DND-41 (cell line): ENCODE results near the gene TMUB2.

Experiments
- ATAC-seq: fragments of 200-7000 bp; cut with Tn5 transposase; 3 replicates; pipeline ENCODE4 v1.9.1; 2021; ENCODE audit warnings: low read depth; ENCODE audit not compliant: insufficient read depth
- DNase-seq: peaks from one replicate; pipeline ENCODE4 v3.0.0-alpha.2; 2020
- H2AFZ ChIP-seq: 2 replicates; pipeline ENCODE4 v1.6.0; 2012; ENCODE audit warnings: low read depth, low read length
- H3K27ac ChIP-seq: 2 replicates; pipeline ENCODE4 v1.5.1; 2012; ENCODE audit warnings: low read length, inconsistent platforms
- H3K27me3 ChIP-seq: fragments of 200-600 bp; sonication (generic); 2 replicates; pipeline ENCODE4 v1.6.0; 2012; ENCODE audit warnings: low read length, mild to moderate bottlenecking, inconsistent platforms; ENCODE audit not compliant: insufficient read depth, poor library complexity
- H3K36me3 ChIP-seq: 2 replicates; pipeline ENCODE4 v1.5.1; 2012; ENCODE audit warnings: low read length, inconsistent platforms; ENCODE audit not compliant: insufficient read depth
- H3K4me1 ChIP-seq: 2 replicates; pipeline ENCODE4 v1.5.1; 2012; ENCODE audit warnings: mild to moderate bottlenecking, low read length; ENCODE audit not compliant: insufficient read depth
- H3K4me2 ChIP-seq: 2 replicates; pipeline ENCODE4 v1.6.0; 2012; ENCODE audit warnings: mild to moderate bottlenecking, moderate library complexity, low read length, inconsistent platforms; ENCODE audit not compliant: insufficient read depth
- H3K4me3 ChIP-seq, 2 experiments: fragments of 200-600 bp in 1 of 2; shearing (Covaris generic) in 1 of 2; 2 replicates each; pipeline ENCODE4 v1.5.1; 2012 to 2016; ENCODE audit warnings: inconsistent platforms in 2 of 2, low read length in 2 of 2, mild to moderate bottlenecking in 2 of 2, low read depth in 1 of 2, moderate library complexity in 1 of 2
- H3K79me2 ChIP-seq: 2 replicates; pipeline ENCODE4 v1.6.0; 2012; ENCODE audit warnings: low read length, inconsistent platforms; ENCODE audit not compliant: insufficient read depth
- H3K9ac ChIP-seq: 2 replicates; pipeline ENCODE4 v1.6.0; 2012; ENCODE audit warnings: low read depth, mild to moderate bottlenecking, inconsistent platforms, low read length, moderate library complexity
- H3K9me3 ChIP-seq: 2 replicates; pipeline ENCODE4 v1.5.1; 2012; ENCODE audit warnings: low read length, moderate library complexity, mild to moderate bottlenecking, inconsistent platforms; ENCODE audit not compliant: insufficient read depth, severe bottlenecking
- H4K20me1 ChIP-seq: 2 replicates; pipeline ENCODE4 v1.6.0; 2012; ENCODE audit warnings: low read length; ENCODE audit not compliant: insufficient read depth
- CTCF ChIP-seq: IDR thresholded peaks from 2 replicates; pipeline ENCODE4 v1.5.1; 2012; ENCODE audit warnings: borderline replicate concordance, low read length, moderate library complexity, mild to moderate bottlenecking; ENCODE audit not compliant: poor library complexity, severe bottlenecking; ENCODE audit errors: extremely low read depth
- EZH2 ChIP-seq: IDR thresholded peaks from 3 replicates; pipeline ENCODE4 v1.6.1; 2012; ENCODE audit warnings: borderline replicate concordance, low read depth, mild to moderate bottlenecking, moderate library complexity, low read length, inconsistent platforms; ENCODE audit not compliant: severe bottlenecking

The TMUB2 gene

GRCh38 chr17:44229090-44229489 is 42.3 kb downstream of the TMUB2 start:
- Histone ChIP-seq H2AFZ (no peak overlapping the region), H3K79me2 (no peaks in the 10 kb centered on the region), H3K27ac (no peak overlapping the region), H3K27me3 (no peaks in the 10 kb centered on the region), H3K4me3 (no peak overlapping the region), H3K4me2 (no peak overlapping the region), H3K9ac (no peak overlapping the region), H4K20me1 (no peaks in the 10 kb centered on the region), H3K36me3 (no peaks in the 10 kb centered on the region), H3K4me1 (no peaks in the 10 kb centered on the region), H3K9me3 (no peaks in the 10 kb centered on the region)
- DNase-seq (no peak), ATAC-seq (no peak)
- TF ChIP-seq CTCF = no peak
- no peak for TF ChIP-seq EZH2

GRCh38 chr17:44230140-44230539 is 43.4 kb downstream of the TMUB2 start:
- H3K9me3 ChIP-seq = no peaks in the 10 kb centered on the region
- H3K27ac ChIP-seq = no peak overlapping the region

GRCh38 chr17:44232061-44232460 is 45.3 kb downstream of the TMUB2 start:
- H3K36me3 ChIP-seq = no peaks in the 10 kb centered on the region
- no peak for DNase-seq
- no peaks in the 10 kb centered on the region for H4K20me1 ChIP-seq
- H3K27me3 ChIP-seq = no peaks in the 10 kb centered on the region
- no peaks in the 10 kb centered on the region for H3K4me1 ChIP-seq
- H2AFZ ChIP-seq = no peak overlapping the region
- no peak for ATAC-seq
- H3K9ac ChIP-seq = no peak overlapping the region
- H3K4me3 ChIP-seq = no peak overlapping the region
- no peak overlapping the region for H3K4me2 ChIP-seq
- H3K27ac ChIP-seq = no peak overlapping the region
- H3K9me3 ChIP-seq = no peaks in the 10 kb centered on the region
- TF ChIP-seq CTCF = no peak
- TF ChIP-seq EZH2 = no peak
- no peaks in the 10 kb centered on the region for H3K79me2 ChIP-seq

More at GRCh38 chr17:44230140-44230539, 43.4 kb downstream of the TMUB2 start:
- TF ChIP-seq CTCF = no peak
- no peak for TF ChIP-seq EZH2
- Histone ChIP-seq H2AFZ (no peak overlapping the region), H4K20me1 (no peaks in the 10 kb centered on the region), H3K79me2 (no peaks in the 10 kb centered on the region), H3K4me1 (no peaks in the 10 kb centered on the region), H3K4me2 (no peak overlapping the region), H3K27me3 (no peaks in the 10 kb centered on the region), H3K4me3 (no peak overlapping the region), H3K9ac (no peak overlapping the region), H3K36me3 (no peaks in the 10 kb centered on the region)
- DNase-seq (no peak), ATAC-seq (no peak)

GRCh38 chr17:44233582-44233981 is 46.8 kb downstream of the TMUB2 start:
- Histone ChIP-seq H3K9me3 (no peaks in the 10 kb centered on the region), H3K27ac (no peak overlapping the region), H3K4me2 (no peak overlapping the region), H3K79me2 (no peaks in the 10 kb centered on the region), H3K4me1 (no peaks in the 10 kb centered on the region), H3K9ac (no peak overlapping the region), H3K4me3 (no peak overlapping the region), H3K36me3 (no peaks in the 10 kb centered on the region), H3K27me3 (no peaks in the 10 kb centered on the region), H2AFZ (no peak overlapping the region), H4K20me1 (no peaks in the 10 kb centered on the region)
- no peak for TF ChIP-seq EZH2
- TF ChIP-seq CTCF = no peak
- ATAC-seq = no peak
- DNase-seq = no peak
